Non-pigmented ciliary epithelial cell (primary cell): ENCODE data around the gene ADAMTS2.

Experiments
- DNase-seq: peaks from one replicate; pipeline ENCODE4 v3.0.0-alpha.2; 2010; ENCODE audit warnings: low read depth

The ADAMTS2 gene

DNA sequence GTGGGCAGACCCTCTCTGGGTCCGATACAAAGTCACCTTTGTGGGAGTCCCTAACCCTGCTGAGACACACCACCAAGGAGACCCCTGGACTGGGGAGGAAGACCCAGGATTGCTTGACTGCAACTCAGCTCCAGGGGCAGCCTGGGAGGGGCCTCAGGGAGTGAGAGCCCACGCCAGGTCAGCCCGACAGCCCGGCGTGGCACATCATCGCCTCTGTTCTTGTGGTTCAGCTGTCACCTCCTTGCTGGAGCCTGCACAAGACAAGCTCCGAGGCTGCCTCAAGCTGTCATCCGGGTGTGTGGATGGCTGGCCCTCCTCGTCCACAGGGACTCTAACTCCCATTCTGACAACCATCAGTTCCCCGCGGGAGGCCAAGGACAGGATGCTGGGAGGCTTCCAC, 151.5 kb downstream of the ADAMTS2 start:
- DNase-seq = no peak

DNA sequence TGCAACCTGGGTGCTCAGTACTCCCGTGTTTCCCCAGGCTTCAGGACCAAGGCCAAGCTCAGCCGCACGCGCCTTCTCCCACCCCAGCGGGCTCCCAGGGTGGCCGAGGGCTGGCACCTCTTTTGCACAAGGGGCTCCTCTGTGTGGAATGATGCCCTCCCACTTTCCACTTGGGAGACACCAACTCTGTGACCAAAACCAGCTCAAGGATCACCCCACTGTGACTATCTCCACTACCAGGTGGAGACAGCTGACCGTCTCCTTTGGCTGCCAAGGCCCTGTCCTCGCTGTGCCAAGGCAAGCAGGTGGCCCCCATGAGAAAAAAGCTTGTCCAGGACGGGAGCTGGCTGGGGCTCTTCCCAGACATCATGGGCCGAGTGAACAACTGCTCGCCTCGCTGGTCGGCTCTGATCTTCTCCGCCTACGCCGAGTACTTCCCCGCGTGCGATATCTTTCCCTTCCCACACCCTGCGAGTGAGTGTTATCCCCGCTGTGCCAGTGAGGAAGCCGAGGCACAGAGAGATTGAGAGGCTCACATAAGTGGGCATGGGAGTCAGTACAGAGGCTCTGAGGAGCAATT, 152.3 kb downstream of the ADAMTS2 start:
- DNase-seq = no peak

DNA sequence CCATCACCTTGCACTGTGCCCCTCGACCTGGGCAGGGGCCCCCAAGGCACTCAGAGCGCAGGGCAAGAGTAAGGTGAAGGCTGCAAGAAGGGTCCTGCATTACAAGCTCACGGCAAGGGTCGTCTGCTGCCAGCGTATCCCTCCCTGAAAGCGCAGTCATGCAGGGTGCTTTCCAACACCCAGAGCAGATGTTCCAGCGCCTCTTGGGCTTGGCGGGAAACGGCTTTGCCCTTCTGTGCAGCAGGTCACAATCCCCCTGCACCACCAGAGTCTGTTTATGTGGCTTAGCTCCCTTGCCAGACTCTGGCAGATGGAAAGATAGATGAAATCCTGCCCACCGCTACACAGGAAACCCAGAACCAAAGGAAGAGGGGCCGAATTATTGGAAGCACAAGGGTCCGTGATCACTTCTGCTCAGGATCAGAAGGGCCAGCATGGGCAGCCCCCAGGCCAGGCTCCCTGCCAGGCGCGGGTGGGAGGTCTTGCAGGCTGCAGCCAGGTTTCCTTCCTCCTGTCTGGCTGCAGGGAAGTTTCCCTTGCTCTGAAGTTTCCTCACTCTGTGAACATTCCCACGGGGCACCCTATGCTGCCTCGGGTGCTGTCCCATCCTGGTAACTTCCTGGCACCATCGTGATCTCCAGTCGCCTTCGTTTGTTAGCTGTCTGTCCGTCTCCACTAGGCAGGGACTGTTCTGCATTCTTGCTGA, 152.9 kb downstream of the ADAMTS2 start:
- no peak for DNase-seq

DNA sequence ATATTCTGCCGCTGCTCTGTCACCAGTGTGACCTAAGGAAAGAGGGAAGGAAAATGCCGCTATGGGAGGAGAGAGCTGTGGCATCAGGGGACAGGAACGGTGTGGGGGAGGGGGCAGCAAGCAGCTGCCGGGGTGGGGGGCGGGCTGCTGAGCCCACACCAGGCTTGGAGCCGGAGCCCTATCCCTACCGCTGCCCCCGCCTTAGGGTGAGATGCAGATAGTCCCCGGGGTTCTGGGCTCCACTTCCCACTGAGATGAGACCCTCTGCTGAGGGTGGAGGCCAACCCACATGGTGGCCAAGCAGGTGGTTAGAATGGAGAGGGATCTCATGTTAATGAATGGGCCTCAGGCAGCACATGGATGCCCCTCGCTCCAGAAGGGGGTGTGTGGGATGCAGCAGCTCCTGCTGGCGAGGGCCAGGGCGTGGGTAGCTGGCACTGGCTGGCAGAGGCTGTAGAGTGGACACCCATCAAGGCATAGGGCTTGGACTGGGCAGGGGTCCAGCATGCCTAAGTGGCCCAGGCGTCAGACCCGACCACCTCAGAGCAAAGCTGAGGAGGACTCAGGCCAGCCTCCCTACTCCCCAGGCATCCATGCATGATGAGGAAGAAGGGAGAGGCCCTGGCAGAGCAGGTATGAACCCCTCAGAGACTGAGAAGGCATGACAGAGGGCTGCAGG, 153.6 kb downstream of the ADAMTS2 start:
- DNase-seq = no peak

DNA sequence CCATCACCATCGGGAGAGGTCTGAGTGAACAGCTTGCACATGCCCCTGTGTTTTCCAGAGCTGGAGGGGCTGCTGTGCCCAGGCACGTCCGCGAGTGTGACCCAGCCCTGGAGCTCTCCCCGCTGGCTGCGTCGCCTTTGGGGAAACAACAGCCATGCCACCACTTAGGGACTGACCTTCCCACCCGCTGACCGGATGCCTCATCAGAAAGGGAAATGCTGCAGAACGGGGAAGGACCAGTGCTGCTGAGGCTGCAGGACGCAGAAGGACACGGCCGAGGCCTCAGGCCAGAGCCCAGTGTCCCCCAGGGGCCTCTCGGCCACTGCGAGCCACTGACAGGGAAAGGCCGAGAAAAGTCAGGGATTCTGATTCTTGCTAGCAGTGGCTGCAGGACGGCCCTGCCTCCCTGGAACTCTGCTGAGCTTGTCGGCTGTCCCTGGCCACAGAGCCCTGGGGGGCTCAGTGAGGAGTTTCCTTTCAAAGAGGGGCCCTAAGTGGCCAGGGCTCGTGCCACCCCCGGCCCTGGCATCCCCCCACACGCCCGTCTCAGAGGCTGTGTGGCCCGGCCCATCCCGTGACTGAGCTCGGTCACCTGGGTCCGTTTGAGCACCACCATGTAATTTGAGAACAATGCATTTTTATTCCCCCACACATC, 154.3 kb downstream of the ADAMTS2 start:
- no peak for DNase-seq

DNA sequence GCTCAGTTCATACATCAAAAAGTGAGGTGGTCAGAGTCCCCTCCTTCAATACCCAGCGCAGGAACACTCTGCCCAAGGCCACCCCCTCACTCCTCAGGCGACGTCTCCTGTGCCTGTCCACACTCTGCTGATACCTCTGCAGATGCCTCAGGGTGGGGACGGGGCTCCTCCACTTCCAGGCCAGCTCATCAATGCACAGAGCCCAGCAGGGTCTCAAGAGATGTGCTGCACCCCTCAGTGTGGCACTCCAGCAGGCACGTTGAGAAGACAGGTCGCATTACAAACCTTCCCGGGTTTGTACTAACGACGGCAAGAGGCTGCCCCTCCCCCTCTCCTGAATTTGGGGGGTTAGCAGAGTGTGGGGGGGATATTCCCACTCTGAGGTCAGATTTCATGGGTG, 156.6 kb downstream of the ADAMTS2 start:
- no peak for DNase-seq

DNA sequence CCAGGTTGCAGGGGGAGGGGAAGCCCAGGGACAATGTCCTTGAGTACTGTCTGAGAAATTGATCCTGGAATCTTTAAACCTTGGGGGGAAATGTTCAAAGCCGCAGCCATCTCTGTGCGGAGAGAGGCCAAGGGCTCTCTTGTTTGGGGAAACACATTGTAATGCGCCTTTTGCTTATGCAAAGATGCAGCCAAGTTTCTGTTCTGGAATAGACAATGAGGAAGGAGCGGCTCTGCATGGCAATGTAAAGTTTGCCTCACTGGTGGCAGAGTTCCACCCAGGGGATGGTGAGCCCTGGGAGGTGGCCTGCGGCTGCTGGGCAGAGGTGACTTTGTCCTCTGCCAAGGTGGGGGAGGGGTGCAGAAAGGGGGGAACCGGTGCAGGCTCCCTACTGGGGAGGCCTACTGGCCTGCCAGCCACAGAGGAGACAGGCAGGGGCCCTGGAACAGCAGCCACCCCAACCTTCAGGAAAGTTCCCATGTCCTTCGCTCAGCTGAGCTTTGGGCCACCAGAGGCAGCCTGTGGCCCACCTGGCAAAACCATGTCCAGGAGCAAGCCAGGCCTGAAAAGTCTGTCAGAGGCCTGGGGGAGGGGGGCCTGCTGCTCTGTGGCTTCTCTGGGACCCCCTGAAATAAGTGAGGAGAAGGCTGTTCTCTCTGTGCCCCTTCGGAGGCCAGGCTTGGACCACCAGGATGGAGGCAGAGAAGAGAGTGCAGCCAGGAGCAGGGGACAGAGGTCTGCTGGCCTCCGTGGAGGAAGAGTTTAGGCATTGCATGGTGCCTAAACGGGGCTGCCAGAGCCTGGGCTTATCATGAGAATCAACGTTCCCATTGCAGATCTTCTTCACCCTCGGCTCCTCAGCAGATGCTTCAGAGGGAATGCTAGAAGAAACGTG, 157.3 kb downstream of the ADAMTS2 start:
- DNase-seq = no peak

DNA sequence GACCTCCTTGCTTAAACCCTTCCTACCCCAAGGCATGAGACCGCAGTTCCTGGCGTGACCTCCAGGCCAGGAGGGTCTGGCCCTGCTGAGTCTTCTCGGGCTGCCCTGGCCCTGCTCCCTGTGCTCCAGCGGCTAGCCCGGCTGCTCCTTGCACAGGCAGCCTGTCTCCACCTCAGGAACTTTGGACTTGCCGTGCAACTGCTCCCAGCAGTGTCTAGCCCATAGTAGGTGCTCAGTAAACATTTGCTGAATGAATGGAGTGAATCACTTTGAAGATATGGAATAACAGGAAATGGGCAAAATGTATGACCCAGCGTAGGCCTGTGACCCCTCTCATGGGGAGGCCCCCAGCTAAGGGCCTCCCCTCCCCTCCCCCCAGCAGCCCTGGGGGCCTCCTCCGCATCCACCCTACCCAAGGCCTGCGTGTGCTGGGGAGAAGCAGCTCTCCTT, 158.0 kb downstream of the ADAMTS2 start:
- no peak for DNase-seq

DNA sequence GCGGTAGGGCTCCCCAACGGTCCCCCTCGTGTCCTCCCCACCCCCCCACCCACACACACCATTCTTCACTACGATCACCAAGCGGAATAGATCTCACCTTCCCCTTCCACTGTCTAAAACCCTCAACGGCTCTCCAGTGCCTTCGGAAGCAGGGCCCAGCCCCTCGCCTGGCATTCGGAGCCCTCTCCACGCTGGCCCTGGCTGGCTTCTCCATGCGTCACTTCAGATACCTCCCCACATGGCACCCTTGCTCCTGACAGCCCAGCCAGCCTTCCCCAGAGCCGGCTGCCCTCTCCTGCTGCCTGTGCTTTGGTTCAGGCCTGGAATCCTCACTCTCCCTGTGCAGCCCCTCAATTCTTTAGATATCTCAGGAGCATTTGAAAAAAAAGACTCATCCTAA, 158.5 kb downstream of the ADAMTS2 start:
- DNase-seq = no peak

DNA sequence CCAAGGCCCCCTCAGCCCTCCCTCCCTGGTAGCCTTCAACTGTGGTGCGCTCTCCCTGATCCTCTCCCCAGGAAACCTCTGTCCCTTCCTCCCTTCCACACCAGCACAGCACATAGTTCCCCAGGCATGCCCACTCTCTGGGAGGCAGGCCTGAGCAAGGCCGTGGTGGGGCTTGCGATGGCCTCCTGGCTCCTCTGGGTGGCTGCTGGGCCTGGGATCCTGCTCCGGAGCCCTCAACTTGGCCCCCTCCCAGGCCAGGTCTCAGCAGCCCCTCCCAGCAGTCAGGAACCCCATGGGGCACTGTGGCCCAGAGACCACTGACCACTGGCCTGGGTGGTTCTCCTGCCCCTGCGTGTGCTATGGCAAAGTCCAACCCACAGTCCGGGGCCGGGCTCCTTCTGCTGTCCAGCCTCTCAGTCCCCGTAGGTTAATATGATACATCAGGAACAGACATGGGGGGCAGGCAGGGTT, 159.3 kb downstream of the ADAMTS2 start:
- DNase-seq = no peak

DNA sequence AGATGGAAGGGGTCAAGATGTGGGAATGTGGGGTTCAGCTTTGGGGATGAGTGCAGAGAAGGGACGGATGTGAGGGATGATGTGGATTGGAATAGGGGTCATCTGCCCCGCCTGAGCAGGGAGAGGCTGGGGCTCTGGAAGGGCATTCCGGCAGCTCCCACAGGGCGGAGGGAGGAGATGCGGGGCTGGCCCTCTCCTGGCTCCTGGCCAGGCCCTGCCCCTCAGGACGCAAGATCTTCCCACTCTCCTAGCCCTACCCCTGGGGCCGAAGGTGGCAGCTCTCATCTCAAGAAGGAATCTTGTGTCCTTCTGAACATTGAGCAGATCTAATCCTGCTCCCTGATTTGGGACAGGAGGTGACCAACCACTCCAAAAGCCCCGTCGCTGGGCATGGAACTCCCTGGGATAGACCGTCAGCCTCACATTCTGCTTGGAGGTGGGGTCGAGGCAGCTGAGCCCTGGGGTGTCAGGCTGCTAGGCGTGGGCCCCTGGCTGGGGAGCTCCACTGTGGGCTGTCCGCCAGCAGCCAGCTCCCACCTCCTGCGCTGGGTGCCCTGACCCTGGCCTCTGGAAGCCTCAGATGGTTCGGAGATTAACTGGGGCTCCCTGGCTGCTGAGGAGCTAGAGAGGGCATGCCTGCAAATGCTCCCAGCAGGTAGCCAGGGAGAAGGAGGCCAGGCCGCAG, 159.9 kb downstream of the ADAMTS2 start:
- DNase-seq = no peak

DNA sequence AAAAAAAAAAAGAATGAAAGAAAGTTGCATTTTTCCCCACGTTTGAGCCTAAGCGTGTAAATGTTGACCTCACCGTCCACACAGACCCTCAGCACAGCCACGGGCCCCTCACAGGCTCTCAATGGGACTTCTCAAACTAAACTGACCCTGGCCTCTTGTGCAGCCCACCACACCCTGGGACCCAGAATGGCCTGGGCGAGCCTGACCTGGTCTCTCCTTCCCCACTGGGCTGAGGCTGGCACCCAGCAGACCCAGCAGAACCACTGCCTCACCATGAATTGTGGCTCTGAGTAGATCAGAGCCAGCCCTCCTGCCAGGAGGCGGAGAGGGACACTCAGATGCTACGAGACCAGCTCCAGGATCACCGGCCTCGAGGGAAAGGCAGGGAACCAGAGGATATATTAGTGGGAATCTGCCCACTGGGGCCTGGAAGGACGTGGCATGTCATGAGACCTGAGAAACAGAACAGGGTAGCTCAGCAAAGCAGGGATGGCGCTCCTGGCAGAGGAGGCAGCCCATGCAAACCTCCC, 160.7 kb downstream of the ADAMTS2 start:
- DNase-seq = no peak

DNA sequence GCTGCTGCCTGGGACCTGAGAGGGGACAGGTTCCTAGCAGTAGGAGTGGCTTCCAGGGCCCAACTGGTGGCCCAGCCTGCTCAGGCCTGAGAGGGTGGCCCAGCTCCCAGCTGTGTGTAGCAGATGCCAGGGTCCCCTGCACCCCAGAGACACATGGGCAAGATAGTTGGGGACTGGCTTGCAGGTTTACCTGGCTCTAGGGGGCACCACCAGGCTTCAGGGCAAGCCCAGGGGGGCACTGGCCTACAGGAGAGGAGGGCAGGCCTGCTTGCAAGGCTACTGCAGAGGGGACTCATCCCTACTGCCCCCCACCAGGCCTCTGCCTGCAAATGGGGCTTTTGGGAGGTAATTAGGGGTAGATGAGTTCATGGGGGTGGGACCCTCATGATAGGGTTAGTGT, 161.8 kb downstream of the ADAMTS2 start:
- DNase-seq = no peak

DNA sequence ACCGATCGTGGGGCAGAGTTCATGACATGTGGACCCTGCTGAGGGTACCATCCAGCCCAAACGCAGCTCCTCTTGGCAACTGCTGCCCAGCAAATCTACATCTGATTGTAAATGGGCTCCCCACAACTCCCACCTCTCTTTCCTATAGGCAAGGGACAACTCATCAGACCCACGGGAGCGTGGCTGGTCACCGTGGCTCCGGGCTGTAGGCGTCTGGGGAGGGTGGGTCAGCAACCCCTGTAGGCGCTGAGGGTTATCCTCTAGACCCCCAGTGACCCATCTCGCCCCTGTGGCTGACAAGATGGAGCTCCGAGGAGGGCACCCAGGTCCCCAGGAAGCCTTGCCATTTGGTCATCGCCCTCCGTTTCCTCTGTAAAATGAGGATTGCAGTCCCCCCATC, 162.7 kb downstream of the ADAMTS2 start:
- DNase-seq = no peak

DNA sequence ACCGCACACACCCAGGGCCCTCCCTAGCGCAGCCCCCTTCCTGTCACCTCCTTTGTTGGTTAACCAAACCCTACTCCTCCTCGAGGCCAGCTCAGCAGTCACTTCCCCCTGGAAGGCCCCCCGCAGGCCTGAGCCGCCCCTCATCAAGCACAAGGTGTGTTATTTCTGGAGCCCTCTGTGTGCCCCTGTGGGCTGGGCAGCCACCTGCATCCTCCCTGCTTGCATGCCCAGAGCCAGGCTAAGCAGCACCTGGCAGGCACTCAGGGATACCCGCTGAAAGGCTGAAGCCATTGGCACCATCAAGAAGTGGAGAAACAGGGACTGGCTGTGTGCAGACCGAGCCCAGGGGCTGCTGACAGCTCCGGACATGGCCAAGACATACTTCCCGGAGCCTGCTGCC, 163.3 kb downstream of the ADAMTS2 start:
- DNase-seq = no peak

DNA sequence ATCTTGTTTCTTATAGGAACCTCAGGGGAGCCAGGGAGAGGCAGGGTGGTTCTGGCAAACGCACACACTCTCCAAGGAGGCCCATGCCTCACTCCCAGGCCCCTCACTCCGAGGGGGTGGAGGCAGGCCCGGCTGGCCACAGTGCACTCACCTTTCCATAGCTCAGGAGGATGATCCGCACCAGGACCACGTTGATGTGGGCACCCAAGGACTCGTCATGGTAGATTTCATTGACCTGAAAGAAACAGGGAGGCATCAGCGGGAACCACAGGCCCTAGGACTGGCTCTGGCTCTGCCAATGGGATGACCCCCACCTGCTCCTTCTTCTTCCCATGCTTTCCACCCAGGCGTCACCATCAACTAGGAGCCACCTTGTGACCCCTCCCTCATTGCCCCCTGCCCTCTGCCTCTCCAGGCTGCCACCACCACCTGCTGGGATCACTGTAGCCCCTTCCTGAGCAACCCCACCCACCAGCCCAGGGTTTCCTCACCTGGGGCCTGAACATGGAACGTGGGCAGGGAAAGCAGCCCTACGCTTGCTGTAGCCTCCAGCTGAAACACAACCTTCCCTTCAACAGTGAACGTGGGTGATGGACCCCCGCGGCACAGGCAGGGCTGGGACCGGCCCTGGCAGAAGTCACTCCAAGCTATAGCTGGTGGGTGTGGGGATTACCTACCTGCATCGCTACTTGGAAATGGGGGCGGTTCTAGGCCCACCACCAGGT, 164.2 kb downstream of the ADAMTS2 start:
- DNase-seq = no peak

DNA sequence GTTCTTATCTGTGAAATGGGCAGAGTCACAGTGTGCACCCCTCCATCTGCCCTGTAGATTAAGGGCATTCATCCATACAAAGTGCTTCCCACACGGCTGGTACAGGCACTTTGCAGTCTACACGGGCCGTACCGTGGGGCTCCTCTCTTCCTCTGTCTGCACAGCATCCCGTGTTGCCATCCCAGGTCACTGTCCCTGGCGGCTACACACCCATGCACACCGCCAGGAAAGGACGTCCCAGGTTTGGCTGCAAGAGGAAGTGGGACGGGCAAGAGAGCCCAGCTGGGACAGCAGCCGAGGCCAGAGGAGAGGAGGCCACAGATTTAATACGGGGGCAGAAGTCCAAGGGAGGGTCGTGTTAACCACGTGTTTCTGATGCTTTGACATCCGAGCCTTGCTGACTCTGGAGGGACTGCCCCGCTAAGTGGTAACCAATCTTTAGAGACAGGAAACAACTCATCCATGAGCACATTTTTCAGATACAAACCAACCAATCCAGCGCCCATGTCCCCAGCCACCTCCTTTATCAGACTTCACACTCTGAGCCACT, 165.1 kb downstream of the ADAMTS2 start:
- DNase-seq = no peak

DNA sequence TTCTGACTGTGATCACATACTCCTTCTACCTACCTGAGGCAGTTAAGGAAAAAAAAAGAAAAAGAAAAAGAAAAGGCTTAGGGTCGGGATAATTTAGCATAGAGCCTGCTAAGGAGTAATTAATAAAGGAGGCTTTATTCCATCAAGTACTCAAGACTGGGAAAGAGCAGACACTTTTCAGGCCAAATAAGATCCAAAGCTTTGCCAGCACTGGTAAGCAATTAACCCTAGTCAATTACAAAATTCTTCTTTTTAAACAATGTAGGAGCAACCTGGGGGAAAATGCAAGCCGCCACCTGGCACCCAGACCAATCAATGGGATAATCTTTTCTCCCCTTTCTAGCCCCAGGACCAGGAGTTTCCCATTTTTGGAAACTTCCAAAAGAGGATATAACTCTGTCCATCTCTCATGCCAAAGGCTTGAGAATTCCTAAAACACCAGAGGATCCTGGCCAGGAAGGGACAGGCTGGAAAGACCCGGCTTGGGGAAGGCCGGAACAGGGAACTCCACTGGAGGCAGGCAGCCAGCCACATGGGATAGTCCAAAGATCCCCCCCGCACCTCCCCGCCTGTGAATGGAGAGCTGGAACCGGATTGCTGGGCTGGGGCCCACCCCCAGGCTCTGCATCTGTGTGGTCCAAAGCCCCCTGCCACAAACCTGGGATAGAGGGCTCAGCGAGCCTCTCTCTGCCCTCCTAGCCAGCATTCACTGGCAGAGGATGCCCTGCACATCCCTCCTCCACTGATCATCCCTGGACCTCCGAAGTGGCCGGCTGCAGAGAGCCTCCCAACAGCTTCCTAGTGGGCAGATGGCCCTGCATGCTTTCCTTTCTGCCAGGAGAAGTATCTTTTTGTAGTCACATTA, 167.3 kb downstream of the ADAMTS2 start:
- no peak for DNase-seq
